ENCODE results near the gene PRSS53.

GRCh38 chr16:31087481-31087880, 1.3 kb downstream of the PRSS53 start:
- TF ChIP-seq POLR2A (IDR thresholded peaks at IDR 0.05) = no peak
- TF ChIP-seq, protein P1, sequence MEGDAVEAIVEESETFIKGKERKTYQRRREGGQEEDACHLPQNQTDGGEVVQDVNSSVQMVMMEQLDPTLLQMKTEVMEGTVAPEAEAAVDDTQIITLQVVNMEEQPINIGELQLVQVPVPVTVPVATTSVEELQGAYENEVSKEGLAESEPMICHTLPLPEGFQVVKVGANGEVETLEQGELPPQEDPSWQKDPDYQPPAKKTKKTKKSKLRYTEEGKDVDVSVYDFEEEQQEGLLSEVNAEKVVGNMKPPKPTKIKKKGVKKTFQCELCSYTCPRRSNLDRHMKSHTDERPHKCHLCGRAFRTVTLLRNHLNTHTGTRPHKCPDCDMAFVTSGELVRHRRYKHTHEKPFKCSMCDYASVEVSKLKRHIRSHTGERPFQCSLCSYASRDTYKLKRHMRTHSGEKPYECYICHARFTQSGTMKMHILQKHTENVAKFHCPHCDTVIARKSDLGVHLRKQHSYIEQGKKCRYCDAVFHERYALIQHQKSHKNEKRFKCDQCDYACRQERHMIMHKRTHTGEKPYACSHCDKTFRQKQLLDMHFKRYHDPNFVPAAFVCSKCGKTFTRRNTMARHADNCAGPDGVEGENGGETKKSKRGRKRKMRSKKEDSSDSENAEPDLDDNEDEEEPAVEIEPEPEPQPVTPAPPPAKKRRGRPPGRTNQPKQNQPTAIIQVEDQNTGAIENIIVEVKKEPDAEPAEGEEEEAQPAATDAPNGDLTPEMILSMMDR (IDR thresholded peaks at IDR 0.05) = no peak
